ENCODE data around the gene CUTA.

The CUTA gene

GRCh38 chr6:33446356-33446755 lies 28.4 kb upstream of the CUTA start:
- TF ChIP-seq CTCF (IDR thresholded peaks at IDR 0.05; ENCODE audit: insufficient read depth, low read depth, low read length, missing control alignments): no peak
- H3K4me3 ChIP-seq (ENCODE audit: low read depth, low read length): no peak overlapping the region
- DNase-seq (ENCODE audit: low read depth): no peak

DNA sequence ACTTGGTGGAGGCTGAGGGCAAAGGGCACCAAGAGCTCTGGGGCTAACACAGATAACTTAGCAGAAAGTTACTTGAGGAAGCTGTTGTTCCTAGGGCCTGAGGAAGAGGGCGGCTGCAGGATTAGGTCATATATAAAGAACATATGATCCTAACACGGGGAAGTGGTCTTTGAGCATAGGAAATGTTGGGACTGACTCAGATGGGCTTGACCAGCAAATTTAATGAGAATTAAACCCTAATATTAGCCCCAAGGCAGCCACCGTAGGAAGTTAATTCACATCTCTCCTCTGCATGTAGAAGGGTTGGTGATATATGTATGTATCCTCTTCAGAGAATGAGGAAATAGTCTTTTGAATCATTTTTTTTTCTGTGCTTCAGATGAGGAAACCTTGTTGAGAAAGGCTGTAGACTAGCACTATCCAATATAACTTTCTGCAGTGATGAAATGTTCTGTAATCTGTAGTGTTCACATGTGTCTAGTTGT lies 27.3 kb upstream of the CUTA start:
- no peak for TF ChIP-seq CTCF (IDR thresholded peaks at IDR 0.05; ENCODE audit: insufficient read depth, low read depth, low read length, missing control alignments)
- no peak for DNase-seq (ENCODE audit: low read depth)

GRCh38 chr6:33443619-33444504 lies 26.0 kb upstream of the CUTA start:
- H3K4me3 ChIP-seq (ENCODE audit: low read depth, low read length): no peak overlapping the region
- DNase-seq (ENCODE audit: low read depth): no peak
- no peak for TF ChIP-seq CTCF (IDR thresholded peaks at IDR 0.05; ENCODE audit: insufficient read depth, low read depth, low read length, missing control alignments)

More for the DNA sequence above, 27.3 kb upstream of the CUTA start:
- no peak overlapping the region for H3K4me3 ChIP-seq (ENCODE audit: low read depth, low read length)

DNA sequence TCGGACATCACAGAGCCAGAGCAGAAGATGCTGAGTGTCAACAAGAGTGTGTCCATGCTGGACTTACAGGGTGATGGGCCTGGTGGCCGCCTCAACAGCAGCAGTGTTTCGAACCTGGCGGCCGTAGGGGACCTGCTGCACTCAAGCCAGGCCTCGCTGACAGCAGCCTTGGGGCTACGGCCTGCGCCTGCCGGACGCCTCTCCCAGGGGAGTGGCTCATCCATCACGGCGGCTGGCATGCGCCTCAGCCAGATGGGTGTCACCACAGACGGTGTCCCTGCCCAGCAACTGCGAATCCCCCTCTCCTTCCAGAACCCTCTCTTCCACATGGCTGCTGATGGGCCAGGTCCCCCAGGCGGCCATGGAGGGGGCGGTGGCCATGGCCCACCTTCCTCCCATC lies 25.1 kb upstream of the CUTA start:
- TF ChIP-seq CTCF (IDR thresholded peaks at IDR 0.05; ENCODE audit: insufficient read depth, low read depth, low read length, missing control alignments): no peak
- H3K4me3 ChIP-seq (ENCODE audit: low read depth, low read length): no peak overlapping the region
- DNase-seq (ENCODE audit: low read depth): no peak

DNA sequence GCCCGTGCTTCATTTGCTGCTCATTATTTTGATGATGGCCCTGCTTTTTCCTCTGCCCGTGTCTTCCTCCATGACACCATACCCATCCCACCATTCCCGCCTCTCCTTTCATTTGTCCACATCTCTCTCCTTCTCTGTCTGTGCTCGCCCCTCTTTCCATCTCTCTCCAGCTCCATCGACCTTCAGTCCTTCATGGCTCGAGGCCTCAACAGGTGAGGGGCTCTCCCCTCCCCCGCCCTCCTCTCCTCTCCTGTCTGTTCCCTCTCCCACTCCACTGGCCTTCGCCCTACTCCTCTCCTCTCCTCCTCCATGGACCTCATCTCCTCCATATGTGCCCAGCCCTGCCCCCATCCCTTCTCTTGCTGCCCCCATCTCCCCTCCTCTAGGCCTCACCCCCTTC lies 24.4 kb upstream of the CUTA start:
- no peak for DNase-seq (ENCODE audit: low read depth)
- TF ChIP-seq CTCF (IDR thresholded peaks at IDR 0.05; ENCODE audit: insufficient read depth, low read depth, low read length, missing control alignments): no peak
- no peak overlapping the region for H3K4me3 ChIP-seq (ENCODE audit: low read depth, low read length)

DNA sequence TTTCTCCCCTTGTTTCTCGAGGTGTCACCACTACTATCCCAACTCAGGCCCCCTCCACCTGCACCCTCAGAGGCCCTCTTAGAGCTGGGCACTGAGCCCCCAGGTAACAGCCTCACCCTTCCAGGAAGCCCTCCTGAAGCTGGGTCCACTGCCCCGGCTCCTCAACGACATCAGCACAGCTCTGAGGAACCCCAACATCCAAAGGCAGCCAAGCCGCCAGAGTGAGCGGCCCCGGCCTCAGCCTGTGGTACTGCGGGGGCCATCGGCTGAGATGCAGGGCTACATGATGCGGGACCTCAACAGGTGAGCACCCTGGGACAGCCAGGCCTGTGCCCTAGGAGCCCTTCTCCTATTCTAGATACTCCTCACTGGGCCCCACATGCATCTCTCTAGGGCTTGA lies 23.6 kb upstream of the CUTA start:
- no peak for DNase-seq (ENCODE audit: low read depth)
- no peak for TF ChIP-seq CTCF (IDR thresholded peaks at IDR 0.05; ENCODE audit: insufficient read depth, low read depth, low read length, missing control alignments)
- H3K4me3 ChIP-seq (ENCODE audit: low read depth, low read length): no peak overlapping the region
